ENCODE measurements around the gene KDELR1. TPM values are rescaled to one million over a fixed set of nuclear protein-coding genes. Genes with fewer than 3 reads are reported as not detected.

Gene KDELR1
- total RNA-seq, 1 donor from 2014 or later = 51.9 TPM

DNA sequence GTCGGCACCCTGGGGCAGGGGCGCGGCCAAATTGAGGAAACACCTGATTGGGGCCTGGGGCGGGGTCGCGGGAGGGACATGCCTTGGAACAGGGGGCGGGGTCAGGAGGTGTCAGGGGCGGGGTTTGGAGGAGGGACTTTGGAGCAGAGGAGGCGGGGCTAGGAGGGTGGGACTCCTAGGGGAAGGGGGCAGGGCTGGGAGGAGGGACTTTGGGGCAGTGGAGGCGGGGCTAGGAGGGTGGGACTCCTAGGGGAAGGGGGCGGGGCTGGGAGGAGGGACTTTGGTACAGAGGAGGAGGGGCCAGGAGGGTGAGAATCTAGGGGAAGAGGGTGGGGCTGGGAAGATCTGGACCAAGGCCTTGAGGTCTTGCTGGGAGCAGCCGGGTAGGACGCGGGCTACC, 24.0 kb upstream of the KDELR1 start:
- peaks cover 34% of the 10 kb centered on the region for H3K27me3 Mint-ChIP-seq
- ChIA-PET POLR2A (interaction anchor here (1.4 kb wide), 1 partner anchor 24 kb away, joined by 3 read pairs; the partner anchor contains the start of gene KDELR1), CTCF (interaction anchor here (1.0 kb wide), 1 partner anchor 24 kb away, joined by 3 read pairs; the partner anchor contains the start of gene KDELR1)
- H3K27ac Mint-ChIP-seq = no peak overlapping the region
- peaks cover 18% of the 10 kb centered on the region for H3K4me1 Mint-ChIP-seq
- H3K36me3 Mint-ChIP-seq (ENCODE audit: low read depth) = peaks cover 1% of the 10 kb centered on the region
- DNase-seq (no peak), ATAC-seq (ENCODE audit: low read depth) (peak; percentile 68)
- intact Hi-C loops (cut with micrococcal nuclease) = loop anchor here (2.0 kb wide), 1 partner anchor 17 kb away; no protein-coding TSS in a partner anchor
- TF ChIP-seq, protein P1, sequence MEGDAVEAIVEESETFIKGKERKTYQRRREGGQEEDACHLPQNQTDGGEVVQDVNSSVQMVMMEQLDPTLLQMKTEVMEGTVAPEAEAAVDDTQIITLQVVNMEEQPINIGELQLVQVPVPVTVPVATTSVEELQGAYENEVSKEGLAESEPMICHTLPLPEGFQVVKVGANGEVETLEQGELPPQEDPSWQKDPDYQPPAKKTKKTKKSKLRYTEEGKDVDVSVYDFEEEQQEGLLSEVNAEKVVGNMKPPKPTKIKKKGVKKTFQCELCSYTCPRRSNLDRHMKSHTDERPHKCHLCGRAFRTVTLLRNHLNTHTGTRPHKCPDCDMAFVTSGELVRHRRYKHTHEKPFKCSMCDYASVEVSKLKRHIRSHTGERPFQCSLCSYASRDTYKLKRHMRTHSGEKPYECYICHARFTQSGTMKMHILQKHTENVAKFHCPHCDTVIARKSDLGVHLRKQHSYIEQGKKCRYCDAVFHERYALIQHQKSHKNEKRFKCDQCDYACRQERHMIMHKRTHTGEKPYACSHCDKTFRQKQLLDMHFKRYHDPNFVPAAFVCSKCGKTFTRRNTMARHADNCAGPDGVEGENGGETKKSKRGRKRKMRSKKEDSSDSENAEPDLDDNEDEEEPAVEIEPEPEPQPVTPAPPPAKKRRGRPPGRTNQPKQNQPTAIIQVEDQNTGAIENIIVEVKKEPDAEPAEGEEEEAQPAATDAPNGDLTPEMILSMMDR (IDR thresholded peaks at IDR 0.05) = no peak
- no peak overlapping the region for H3K4me3 Mint-ChIP-seq
- no peaks in the 10 kb centered on the region for H3K9me3 Mint-ChIP-seq

DNA sequence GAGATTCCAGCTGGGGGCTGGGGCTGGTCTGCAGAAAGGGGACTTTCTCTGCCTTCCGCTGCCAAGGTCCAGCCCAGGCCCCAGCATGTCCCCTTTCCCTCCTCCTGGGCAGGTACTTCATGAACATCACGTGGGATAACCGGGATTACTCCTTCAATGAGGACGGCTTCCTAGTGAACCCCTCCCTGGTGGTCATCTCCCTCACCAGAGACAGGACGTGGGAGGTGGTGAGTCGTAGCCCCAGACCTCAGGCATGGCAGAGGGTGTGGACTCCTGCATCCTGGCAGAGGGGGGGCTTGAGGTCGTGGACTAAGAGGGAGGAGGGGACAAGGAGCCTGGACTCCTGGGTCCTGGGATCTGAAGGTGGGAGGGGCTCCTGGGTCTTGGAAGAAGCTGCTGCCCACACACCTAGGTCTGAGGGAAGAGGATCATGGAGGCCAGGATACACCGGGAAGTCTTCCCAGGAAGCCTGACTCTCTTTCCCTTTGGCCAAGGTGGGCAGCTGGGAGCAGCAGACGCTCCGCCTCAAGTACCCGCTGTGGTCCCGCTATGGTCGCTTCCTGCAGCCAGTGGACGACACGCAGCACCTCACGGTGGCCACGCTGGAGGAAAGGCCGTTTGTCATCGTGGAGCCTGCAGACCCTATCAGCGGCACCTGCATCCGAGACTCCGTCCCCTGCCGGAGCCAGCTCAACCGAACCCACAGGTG, 22.7 kb upstream of the KDELR1 start:
- ChIA-PET CTCF (no interaction called here), POLR2A (interaction anchor here (0.8 to 1.4 kb wide), 2 partner anchors 10 to 22 kb away, joined by 3 read pairs; partner anchors contain the start of gene KDELR1)
- H3K27me3 Mint-ChIP-seq = peaks cover 34% of the 10 kb centered on the region
- no peak overlapping the region for H3K4me3 Mint-ChIP-seq
- TF ChIP-seq, protein P1 (IDR thresholded peaks at IDR 0.05) = no peak
- no peaks in the 10 kb centered on the region for H3K36me3 Mint-ChIP-seq (ENCODE audit: low read depth)
- H3K9me3 Mint-ChIP-seq = no peaks in the 10 kb centered on the region
- intact Hi-C loops (cut with micrococcal nuclease) = loop anchor here (2.0 kb wide), 1 partner anchor 15 kb away; no protein-coding TSS in a partner anchor
- H3K4me1 Mint-ChIP-seq = peaks cover 15% of the 10 kb centered on the region
- no peak for DNase-seq
- ATAC-seq (ENCODE audit: low read depth) = no peak
- no peak overlapping the region for H3K27ac Mint-ChIP-seq

DNA sequence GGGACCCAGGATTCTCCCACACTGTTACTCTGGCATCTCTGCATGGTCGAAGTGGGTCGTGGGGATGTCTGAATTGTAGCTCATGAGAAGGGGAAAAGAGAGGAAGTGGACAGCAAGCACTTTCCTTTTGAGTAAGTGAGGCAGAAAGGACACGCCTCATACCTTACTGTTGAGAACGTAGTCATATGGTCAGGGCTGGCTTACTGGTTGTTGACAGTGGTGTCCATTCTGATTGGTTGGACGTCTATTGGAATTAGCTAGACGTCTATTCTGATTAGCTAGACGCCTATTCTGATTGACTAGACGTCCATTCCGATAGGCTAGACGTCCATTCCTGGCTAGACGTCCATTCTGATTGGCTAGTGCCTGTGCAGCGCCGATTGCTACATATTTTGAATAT, 14.5 kb upstream of the KDELR1 start:
- Mint-ChIP-seq H3K4me3 (no peak overlapping the region), H3K4me1 (peaks cover 6% of the 10 kb centered on the region), H3K27ac (no peak overlapping the region), H3K36me3 (ENCODE audit: low read depth) (no peaks in the 10 kb centered on the region), H3K27me3 (peaks cover 25% of the 10 kb centered on the region), H3K9me3 (peaks cover 4% of the 10 kb centered on the region)
- intact Hi-C loops (cut with micrococcal nuclease) = no loop called here
- no peak for ATAC-seq (ENCODE audit: low read depth)
- TF ChIP-seq, protein P1 (IDR thresholded peaks at IDR 0.05) = no peak
- no peak for DNase-seq
- POLR2A ChIA-PET = no interaction called here
- CTCF ChIA-PET = no interaction called here

DNA sequence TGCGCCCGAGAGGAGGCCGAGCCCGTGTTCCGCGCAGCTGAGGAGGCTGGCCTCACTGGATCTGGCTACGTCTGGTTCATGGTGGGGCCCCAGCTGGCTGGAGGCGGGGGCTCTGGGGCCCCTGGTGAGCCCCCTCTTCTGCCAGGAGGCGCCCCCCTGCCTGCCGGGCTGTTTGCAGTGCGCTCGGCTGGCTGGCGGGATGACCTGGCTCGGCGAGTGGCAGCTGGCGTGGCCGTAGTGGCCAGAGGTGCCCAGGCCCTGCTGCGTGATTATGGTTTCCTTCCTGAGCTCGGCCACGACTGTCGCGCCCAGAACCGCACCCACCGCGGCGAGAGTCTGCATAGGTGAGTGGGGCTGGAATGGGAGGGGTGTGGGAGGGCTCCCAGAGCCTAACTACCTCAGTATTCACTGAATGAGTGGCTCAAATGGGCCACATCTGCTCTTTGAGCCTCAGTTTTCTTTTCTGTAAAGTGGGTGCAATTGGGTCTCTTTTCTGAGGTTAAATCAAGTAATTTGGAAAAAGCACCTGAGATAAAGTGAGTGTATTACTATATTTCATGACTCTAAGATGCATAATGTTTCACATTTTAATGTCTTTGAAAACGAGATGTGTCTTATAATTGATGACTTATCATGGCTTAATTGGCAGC, 13.8 kb upstream of the KDELR1 start:
- Mint-ChIP-seq H3K4me3 (no peak overlapping the region), H3K27me3 (peaks cover 20% of the 10 kb centered on the region), H3K36me3 (ENCODE audit: low read depth) (no peaks in the 10 kb centered on the region), H3K9me3 (peaks cover 4% of the 10 kb centered on the region), H3K27ac (no peak overlapping the region), H3K4me1 (peaks cover 9% of the 10 kb centered on the region)
- TF ChIP-seq, protein P1 (IDR thresholded peaks at IDR 0.05) = no peak
- intact Hi-C loops (cut with micrococcal nuclease) = no loop called here
- DNase-seq = no peak
- ChIA-PET CTCF (no interaction called here), POLR2A (no interaction called here)
- ATAC-seq (ENCODE audit: low read depth) = no peak

DNA sequence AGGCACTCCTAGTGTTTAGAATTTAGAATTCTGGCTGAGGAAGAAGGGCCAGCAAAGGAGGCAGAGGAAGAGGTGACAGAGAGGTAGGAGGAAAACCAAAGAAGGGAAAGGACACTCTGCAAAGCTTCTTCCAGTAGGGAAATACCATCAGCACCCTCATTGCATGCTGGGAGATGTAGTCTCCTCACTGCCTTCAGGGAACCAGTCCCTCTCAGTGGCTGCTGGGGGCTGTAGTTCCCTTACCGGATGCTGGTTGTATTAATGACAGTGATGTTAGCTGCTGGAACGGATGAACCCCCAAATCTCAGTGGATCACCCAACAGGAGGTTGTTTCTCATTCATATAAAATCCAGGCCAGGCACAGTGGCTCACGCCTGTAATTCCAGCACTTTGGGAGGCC, 12.3 kb upstream of the KDELR1 start:
- no peaks in the 10 kb centered on the region for H3K36me3 Mint-ChIP-seq (ENCODE audit: low read depth)
- intact Hi-C loops (cut with micrococcal nuclease) = loop anchor here (1.0 kb wide), 1 partner anchor 42 kb away; the partner anchor contains the start of gene GRWD1
- peaks cover 18% of the 10 kb centered on the region for H3K27me3 Mint-ChIP-seq
- DNase-seq (no peak), ATAC-seq (ENCODE audit: low read depth) (peak; percentile 62)
- H3K4me3 Mint-ChIP-seq = no peak overlapping the region
- no peak overlapping the region for H3K27ac Mint-ChIP-seq
- H3K4me1 Mint-ChIP-seq = peaks cover 19% of the 10 kb centered on the region
- H3K9me3 Mint-ChIP-seq = peaks cover 7% of the 10 kb centered on the region
- ChIA-PET CTCF (interaction anchor here (2.0 kb wide), 1 partner anchor 12 kb away, joined by 5 read pairs; the partner anchor contains the start of gene KDELR1), POLR2A (interaction anchor here (0.6 to 1.8 kb wide), 5 partner anchors 10 to 407 kb away, joined by 3 to 7 read pairs (median 4); partner anchors contain the start of genes GRIN2D and KDELR1)
- TF ChIP-seq, protein P1 (IDR thresholded peaks at IDR 0.05) = no peak
